ENCODE results near the gene SYT2. TPM values are rescaled to one million over a fixed set of nuclear protein-coding genes. Genes with fewer than 3 reads are reported as not detected.

The SYT2 gene
- polyA plus RNA-seq, 1 of the 3 experiments (the other 2 are of a cell fraction), result 0.03 TPM

GRCh38 chr1:202691816-202692215 lies 18.4 kb downstream of the SYT2 start:
- no peak overlapping the region for H3K4me2 ChIP-seq
- peaks cover 0 to 8% of the 10 kb centered on the region in 2 experiments; a peak in 1 of 4 replicates for H3K4me1 ChIP-seq (ENCODE audit: control insufficient read depth in 1 of 2, insufficient read depth in 2 of 2, low read depth in 1 of 2, low read length in 1 of 2)
- peak overlapping the region in 1 of 2 experiments; percentile 24; a peak in 1 of 4 replicates for H3K27ac ChIP-seq (ENCODE audit: low read depth in 2 of 2, low read length in 1 of 2)
- TF ChIP-seq MXI1 (IDR thresholded peaks at IDR 0.05; ENCODE audit: low read depth, low read length) (peak; percentile 69; the same call in 1 of the 2 replicates), TEAD4 (IDR thresholded peaks at IDR 0.05; ENCODE audit: borderline replicate concordance, insufficient read depth) (no peak), YY1 (IDR thresholded peaks at IDR 0.05; ENCODE audit: low read depth) (no peak), EP300 (IDR thresholded peaks at IDR 0.05; ENCODE audit: borderline replicate concordance in 1 of 2, low read depth in 1 of 2, low read length in 1 of 2) (peak in 1 of 2 experiments; percentile 50; a peak in 1 of 4 replicates), ZBTB33 (IDR thresholded peaks at IDR 0.05; ENCODE audit: borderline replicate concordance, low read depth) (no peak), FOXJ3 (CRISPR knock-in tag; IDR thresholded peaks at IDR 0.05) (no peak), PBX3 (IDR thresholded peaks at IDR 0.05) (no peak), POLR2AphosphoS5 (IDR thresholded peaks at IDR 0.05; ENCODE audit: low read depth, low read length) (no peak), CHD2 (IDR thresholded peaks at IDR 0.05; ENCODE audit: low read length, partially characterized antibody) (peak; percentile 60), RFX5 (IDR thresholded peaks at IDR 0.05; ENCODE audit: low read length) (no peak), RCOR1 (IDR thresholded peaks at IDR 0.05; ENCODE audit: low read length) (0 out of 2 replicates have a peak, but pooled peaks have one; percentile 27), EZH2phosphoT487 (IDR thresholded peaks at IDR 0.05; ENCODE audit: borderline replicate concordance, low read depth) (no peak)
- CTCF ChIA-PET, result interaction anchor here (0.7 to 2.7 kb wide), 13 partner anchors 9 to 92 kb away, joined by 3 to 21 read pairs (median 6); no protein-coding TSS in a partner anchor
- no peaks in the 10 kb centered on the region for H3K9me3 ChIP-seq
- H3K9me2 ChIP-seq, result no peaks in the 10 kb centered on the region
- POLR2A ChIA-PET, result no interaction called here
- H3K36me3 ChIP-seq (replicated peaks in 1 of 2; ENCODE audit: control insufficient read depth in 1 of 2, insufficient read depth in 2 of 2, low read length in 1 of 2), result no peaks in the 10 kb centered on the region
- no peaks in the 10 kb centered on the region for H3F3A ChIP-seq (replicated peaks; ENCODE audit: insufficient read depth)
- H2AFZ ChIP-seq (ENCODE audit: low read depth), result no peak overlapping the region
- H3K79me2 ChIP-seq (ENCODE audit: insufficient read depth), result no peaks in the 10 kb centered on the region
- no peak overlapping the region for H3K4me3 ChIP-seq (ENCODE audit: low read depth in 2 of 2, low read length in 1 of 2)
- no peak overlapping the region for H3K9ac ChIP-seq
- DNase-seq, result peak; percentile 82
- no peaks in the 10 kb centered on the region for H4K20me1 ChIP-seq (ENCODE audit: insufficient read depth)
- WGBS (ENCODE audit: low lambda C conversion rate), result 8% methylated on average over 2 of the region's 2 CpGs
- peaks cover 24% of the 10 kb centered on the region for H3K27me3 ChIP-seq (ENCODE audit: insufficient read depth)

- CTCF ChIA-PET, result interaction anchor here (1.4 to 1.7 kb wide), 2 partner anchors 11 to 19 kb away, joined by 3 to 5 read pairs; no protein-coding TSS in a partner anchor
Observed at GRCh38 chr1:202689493-202690342, 20.5 kb downstream of the SYT2 start.

More at GRCh38 chr1:202689493-202690342, 20.5 kb downstream of the SYT2 start:
- Histone ChIP-seq H4K20me1 (ENCODE audit: insufficient read depth) (no peaks in the 10 kb centered on the region), H3K27ac (ENCODE audit: low read depth in 2 of 2, low read length in 1 of 2) (no peak overlapping the region), H3K4me2 (no peak overlapping the region), H3K27me3 (ENCODE audit: insufficient read depth) (peaks cover 21% of the 10 kb centered on the region), H2AFZ (ENCODE audit: low read depth) (no peak overlapping the region), H3K36me3 (replicated peaks in 1 of 2; ENCODE audit: control insufficient read depth in 1 of 2, insufficient read depth in 2 of 2, low read length in 1 of 2) (no peaks in the 10 kb centered on the region), H3K9me3 (no peaks in the 10 kb centered on the region), H3K79me2 (ENCODE audit: insufficient read depth) (no peaks in the 10 kb centered on the region), H3K4me1 (ENCODE audit: control insufficient read depth in 1 of 2, insufficient read depth in 2 of 2, low read depth in 1 of 2, low read length in 1 of 2) (peaks cover 0 to 10% of the 10 kb centered on the region in 2 experiments; a peak in 1 of 4 replicates), H3K9ac (no peak overlapping the region), H3K4me3 (ENCODE audit: low read depth in 2 of 2, low read length in 1 of 2) (no peak overlapping the region), H3F3A (replicated peaks; ENCODE audit: insufficient read depth) (no peaks in the 10 kb centered on the region), H3K9me2 (no peaks in the 10 kb centered on the region)
- TF ChIP-seq REST (IDR thresholded peaks at IDR 0.05; ENCODE audit: low read depth, low read length) (peak; percentile 79), FOXJ3 (CRISPR knock-in tag; IDR thresholded peaks at IDR 0.05) (no peak)
- POLR2A ChIA-PET, result no interaction called here
- DNase-seq, result no peak
- WGBS (ENCODE audit: low lambda C conversion rate), result 47% methylated on average over 9 of the region's 9 CpGs

Data from SK-N-SH (cell line).